ENCODE data around the gene CFAP46. TPM values are rescaled to one million over a fixed set of nuclear protein-coding genes. Genes with fewer than 3 reads are reported as not detected.

The CFAP46 gene
- total and polyA plus RNA-seq, 2 donors from 2014 or later: 3.8 to 8.3 TPM

DNA sequence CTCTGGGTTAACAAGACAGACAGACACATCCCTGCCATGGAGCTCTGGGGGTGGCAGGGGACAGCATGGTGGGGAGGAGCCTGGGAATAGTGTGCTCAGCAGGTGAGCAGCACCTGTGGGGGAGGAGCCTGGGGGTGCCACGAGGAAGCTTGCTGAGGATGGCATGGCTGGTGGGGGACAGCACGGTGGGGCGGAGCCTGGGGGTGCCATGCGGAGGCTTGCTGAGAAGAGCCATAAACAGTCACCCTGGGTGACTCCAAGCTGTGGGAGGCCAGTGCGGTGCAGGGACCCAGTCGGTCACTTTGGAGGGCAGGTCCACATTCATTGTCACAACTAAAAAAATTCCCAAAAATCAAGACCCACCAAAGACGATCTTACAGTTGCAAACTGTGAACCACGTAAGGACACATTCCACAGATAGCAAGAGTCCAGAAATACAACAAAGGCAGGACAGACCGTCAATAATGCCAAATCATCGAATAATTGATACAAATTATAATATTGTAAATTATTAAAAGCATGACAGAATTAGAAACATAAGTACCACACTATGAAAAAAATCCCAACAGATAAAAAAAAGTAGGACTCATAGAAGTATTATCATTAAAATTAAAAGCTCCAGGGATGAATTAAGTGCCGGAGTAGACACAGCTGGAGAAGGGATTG lies 180.8 kb downstream of the CFAP46 start:
- H3K27me3 ChIP-seq (ENCODE audit: control insufficient read depth, insufficient read depth, low read length): no peaks in the 10 kb centered on the region
- DNase-seq (no peak), FAIRE-seq (no peak)
- no peaks in the 10 kb centered on the region for H3K4me1 ChIP-seq (ENCODE audit: control insufficient read depth in 2 of 3, insufficient read depth in 2 of 3, low read depth in 1 of 3, low read length in 3 of 3)
- no peak overlapping the region for H3K9ac ChIP-seq (ENCODE audit: low read length in 3 of 3)
- no peaks in the 10 kb centered on the region for H3K9me3 ChIP-seq (ENCODE audit: control insufficient read depth in 2 of 3, insufficient read depth in 1 of 3, low read length in 3 of 3)
- intact Hi-C loops (cut with DNase I): no loop called here
- no peak for TF ChIP-seq CTCF (IDR thresholded peaks at IDR 0.05; ENCODE audit: borderline replicate concordance, extremely low read depth, insufficient read depth)
- H3K27ac ChIP-seq (ENCODE audit: low read depth in 2 of 2, low read length in 2 of 2): no peak overlapping the region
- peaks cover under 1 to 7% (median 7%) of the 10 kb centered on the region in 3 donors for H3K36me3 ChIP-seq (ENCODE audit: control insufficient read depth in 2 of 3, insufficient read depth in 3 of 3, low read length in 3 of 3)
- no peak overlapping the region for H3K4me3 ChIP-seq (ENCODE audit: low read length in 3 of 3)

GRCh38 chr10:132758865-132759264 lies 183.5 kb downstream of the CFAP46 start:
- H3K27me3 ChIP-seq (ENCODE audit: control insufficient read depth, insufficient read depth, low read length): no peaks in the 10 kb centered on the region
- H3K36me3 ChIP-seq (ENCODE audit: control insufficient read depth in 2 of 3, insufficient read depth in 3 of 3, low read length in 3 of 3): peaks cover 7 to 11% (median 10%) of the 10 kb centered on the region in 3 donors
- DNase-seq (no peak), FAIRE-seq (no peak)
- no peak for TF ChIP-seq CTCF (IDR thresholded peaks at IDR 0.05; ENCODE audit: borderline replicate concordance, extremely low read depth, insufficient read depth)
- H3K9me3 ChIP-seq (ENCODE audit: control insufficient read depth in 2 of 3, insufficient read depth in 1 of 3, low read length in 3 of 3): peaks cover 0 to 3% (median 0%) of the 10 kb centered on the region in 3 donors
- no peak overlapping the region for H3K9ac ChIP-seq (ENCODE audit: low read length in 3 of 3)
- H3K4me3 ChIP-seq (ENCODE audit: low read length in 3 of 3): no peak overlapping the region
- H3K4me1 ChIP-seq (ENCODE audit: control insufficient read depth in 2 of 3, insufficient read depth in 2 of 3, low read depth in 1 of 3, low read length in 3 of 3): no peaks in the 10 kb centered on the region
- intact Hi-C loops (cut with DNase I): no loop called here
- no peak overlapping the region for H3K27ac ChIP-seq (ENCODE audit: low read depth in 2 of 2, low read length in 2 of 2)

Other genes with a start within 250 kb of the CFAP46 start
- 2.5 TPM for gene NKX6-2, start 156.4 kb downstream of the CFAP46 start, total RNA-seq
- gene NKX6-2, start 156.4 kb downstream of the CFAP46 start, polyA plus RNA-seq (ENCODE audit: insufficient read depth, low read depth, low replicate concordance): not detected
- gene ADGRA1, start 145.4 kb upstream of the CFAP46 start, total RNA-seq: 0.91 TPM
- 1.1 TPM for gene ADGRA1, start 145.4 kb upstream of the CFAP46 start, polyA plus RNA-seq (ENCODE audit: insufficient read depth, low read depth, low replicate concordance)
- 8.7 TPM for gene KNDC1, start 217.6 kb upstream of the CFAP46 start, total RNA-seq
- gene KNDC1, start 217.6 kb upstream of the CFAP46 start, polyA plus RNA-seq (ENCODE audit: insufficient read depth, low read depth, low replicate concordance): 0.43 TPM